ENCODE results near the gene SARM1. TPM values are rescaled to one million over a fixed set of nuclear protein-coding genes. Genes with fewer than 3 reads are reported as not detected.

The SARM1 gene
- total and polyA plus RNA-seq, 2 of the 13 experiments (the other 11 are each of a cell fraction or from before 2014, with no cell fraction given), result 0.73 to 0.86 TPM

DNA sequence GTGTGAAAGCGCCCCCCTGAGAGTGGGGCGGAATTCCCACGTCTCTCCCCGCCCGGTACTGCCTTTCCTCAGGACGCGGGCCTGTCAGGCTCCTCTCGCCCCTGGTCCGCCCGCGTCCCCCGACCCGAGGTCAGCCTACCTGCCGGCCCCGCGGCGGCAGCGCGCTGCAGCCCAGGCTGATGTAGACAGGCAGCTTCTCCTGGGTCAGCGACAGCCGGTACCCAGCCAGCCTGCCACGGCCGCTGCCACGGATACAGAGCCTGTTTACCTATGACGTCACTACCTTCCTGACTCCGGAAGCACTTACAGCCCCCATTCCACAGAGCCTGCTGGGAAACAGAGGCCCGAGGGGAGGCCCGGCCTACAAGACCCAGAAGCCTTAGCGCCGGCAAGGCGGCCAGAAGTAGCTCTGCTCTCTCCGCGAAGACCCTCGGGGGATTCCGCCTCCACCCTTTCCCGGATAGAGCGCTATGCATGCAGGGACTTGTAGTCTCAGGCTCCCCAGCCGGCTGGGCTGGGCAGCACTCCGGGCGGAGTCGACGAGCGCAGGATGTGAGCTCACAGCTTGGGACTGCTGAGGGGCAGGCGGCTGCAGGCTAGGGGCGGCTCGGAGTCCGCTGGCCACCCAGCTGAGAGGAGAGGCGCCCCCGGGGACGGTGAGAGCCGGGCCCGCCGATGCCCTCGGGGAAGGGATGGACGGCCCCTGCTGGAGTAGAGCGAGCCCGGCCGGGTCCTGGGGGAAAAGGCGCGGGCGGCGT, 36.1 kb upstream of the SARM1 start, which contains the start of the genes IFT20 and TNFAIP1 (continued):
- TF ChIP-seq, protein P1, sequence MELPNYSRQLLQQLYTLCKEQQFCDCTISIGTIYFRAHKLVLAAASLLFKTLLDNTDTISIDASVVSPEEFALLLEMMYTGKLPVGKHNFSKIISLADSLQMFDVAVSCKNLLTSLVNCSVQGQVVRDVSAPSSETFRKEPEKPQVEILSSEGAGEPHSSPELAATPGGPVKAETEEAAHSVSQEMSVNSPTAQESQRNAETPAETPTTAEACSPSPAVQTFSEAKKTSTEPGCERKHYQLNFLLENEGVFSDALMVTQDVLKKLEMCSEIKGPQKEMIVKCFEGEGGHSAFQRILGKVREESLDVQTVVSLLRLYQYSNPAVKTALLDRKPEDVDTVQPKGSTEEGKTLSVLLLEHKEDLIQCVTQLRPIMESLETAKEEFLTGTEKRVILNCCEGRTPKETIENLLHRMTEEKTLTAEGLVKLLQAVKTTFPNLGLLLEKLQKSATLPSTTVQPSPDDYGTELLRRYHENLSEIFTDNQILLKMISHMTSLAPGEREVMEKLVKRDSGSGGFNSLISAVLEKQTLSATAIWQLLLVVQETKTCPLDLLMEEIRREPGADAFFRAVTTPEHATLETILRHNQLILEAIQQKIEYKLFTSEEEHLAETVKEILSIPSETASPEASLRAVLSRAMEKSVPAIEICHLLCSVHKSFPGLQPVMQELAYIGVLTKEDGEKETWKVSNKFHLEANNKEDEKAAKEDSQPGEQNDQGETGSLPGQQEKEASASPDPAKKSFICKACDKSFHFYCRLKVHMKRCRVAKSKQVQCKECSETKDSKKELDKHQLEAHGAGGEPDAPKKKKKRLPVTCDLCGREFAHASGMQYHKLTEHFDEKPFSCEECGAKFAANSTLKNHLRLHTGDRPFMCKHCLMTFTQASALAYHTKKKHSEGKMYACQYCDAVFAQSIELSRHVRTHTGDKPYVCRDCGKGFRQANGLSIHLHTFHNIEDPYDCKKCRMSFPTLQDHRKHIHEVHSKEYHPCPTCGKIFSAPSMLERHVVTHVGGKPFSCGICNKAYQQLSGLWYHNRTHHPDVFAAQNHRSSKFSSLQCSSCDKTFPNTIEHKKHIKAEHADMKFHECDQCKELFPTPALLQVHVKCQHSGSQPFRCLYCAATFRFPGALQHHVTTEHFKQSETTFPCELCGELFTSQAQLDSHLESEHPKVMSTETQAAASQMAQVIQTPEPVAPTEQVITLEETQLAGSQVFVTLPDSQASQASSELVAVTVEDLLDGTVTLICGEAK (IDR thresholded peaks at IDR 0.05), result peak; percentile 69
- TF ChIP-seq, protein P1 (CRISPR knock-in tag; IDR thresholded peaks at IDR 0.05), result peak; percentile 64
- peak; percentile 72 for TF ChIP-seq TAF1 (CRISPR knock-in tag; IDR thresholded peaks at IDR 0.05)
- TF ChIP-seq KAT2B (IDR thresholded peaks at IDR 0.05; ENCODE audit: borderline replicate concordance, low read depth, low read length), result no peak
- TF ChIP-seq, protein P2, sequence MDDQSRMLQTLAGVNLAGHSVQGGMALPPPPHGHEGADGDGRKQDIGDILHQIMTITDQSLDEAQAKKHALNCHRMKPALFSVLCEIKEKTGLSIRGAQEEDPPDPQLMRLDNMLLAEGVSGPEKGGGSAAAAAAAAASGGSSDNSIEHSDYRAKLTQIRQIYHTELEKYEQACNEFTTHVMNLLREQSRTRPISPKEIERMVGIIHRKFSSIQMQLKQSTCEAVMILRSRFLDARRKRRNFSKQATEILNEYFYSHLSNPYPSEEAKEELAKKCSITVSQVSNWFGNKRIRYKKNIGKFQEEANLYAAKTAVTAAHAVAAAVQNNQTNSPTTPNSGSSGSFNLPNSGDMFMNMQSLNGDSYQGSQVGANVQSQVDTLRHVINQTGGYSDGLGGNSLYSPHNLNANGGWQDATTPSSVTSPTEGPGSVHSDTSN (CRISPR knock-in tag; IDR thresholded peaks at IDR 0.05; ENCODE audit: borderline replicate concordance), result no peak
- peak; percentile 82; the same call in 1 of the 2 replicates for TF ChIP-seq RFX5 (IDR thresholded peaks at IDR 0.05; ENCODE audit: low read depth, low read length)
- TF ChIP-seq, protein P3, sequence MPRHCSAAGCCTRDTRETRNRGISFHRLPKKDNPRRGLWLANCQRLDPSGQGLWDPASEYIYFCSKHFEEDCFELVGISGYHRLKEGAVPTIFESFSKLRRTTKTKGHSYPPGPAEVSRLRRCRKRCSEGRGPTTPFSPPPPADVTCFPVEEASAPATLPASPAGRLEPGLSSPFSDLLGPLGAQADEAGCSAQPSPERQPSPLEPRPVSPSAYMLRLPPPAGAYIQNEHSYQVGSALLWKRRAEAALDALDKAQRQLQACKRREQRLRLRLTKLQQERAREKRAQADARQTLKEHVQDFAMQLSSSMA (CRISPR knock-in tag; IDR thresholded peaks at IDR 0.05), result no peak
- peak; percentile 93; the same call in 1 of the 2 replicates for TF ChIP-seq HIVEP1 (CRISPR knock-in tag; IDR thresholded peaks at IDR 0.05)
- TF ChIP-seq FOXK2 (IDR thresholded peaks at IDR 0.05), result peak; percentile 96
- TF ChIP-seq, protein P4, sequence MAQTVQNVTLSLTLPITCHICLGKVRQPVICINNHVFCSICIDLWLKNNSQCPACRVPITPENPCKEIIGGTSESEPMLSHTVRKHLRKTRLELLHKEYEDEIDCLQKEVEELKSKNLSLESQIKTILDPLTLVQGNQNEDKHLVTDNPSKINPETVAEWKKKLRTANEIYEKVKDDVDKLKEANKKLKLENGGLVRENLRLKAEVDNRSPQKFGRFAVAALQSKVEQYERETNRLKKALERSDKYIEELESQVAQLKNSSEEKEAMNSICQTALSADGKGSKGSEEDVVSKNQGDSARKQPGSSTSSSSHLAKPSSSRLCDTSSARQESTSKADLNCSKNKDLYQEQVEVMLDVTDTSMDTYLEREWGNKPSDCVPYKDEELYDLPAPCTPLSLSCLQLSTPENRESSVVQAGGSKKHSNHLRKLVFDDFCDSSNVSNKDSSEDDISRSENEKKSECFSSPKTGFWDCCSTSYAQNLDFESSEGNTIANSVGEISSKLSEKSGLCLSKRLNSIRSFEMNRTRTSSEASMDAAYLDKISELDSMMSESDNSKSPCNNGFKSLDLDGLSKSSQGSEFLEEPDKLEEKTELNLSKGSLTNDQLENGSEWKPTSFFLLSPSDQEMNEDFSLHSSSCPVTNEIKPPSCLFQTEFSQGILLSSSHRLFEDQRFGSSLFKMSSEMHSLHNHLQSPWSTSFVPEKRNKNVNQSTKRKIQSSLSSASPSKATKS (CRISPR knock-in tag; IDR thresholded peaks at IDR 0.05), result peak; percentile 94; the same call in 1 of the 2 replicates
- TF ChIP-seq PHF5A (CRISPR knock-in tag; IDR thresholded peaks at IDR 0.05; ENCODE audit: low read depth, unreplicated experiment), result no peak
- TF ChIP-seq DPF2 (CRISPR knock-in tag; IDR thresholded peaks at IDR 0.05; ENCODE audit: borderline replicate concordance, low read depth), result peak; percentile 49; the same call in 1 of the 2 replicates
- peak; percentile 70 for TF ChIP-seq POGZ (CRISPR knock-in tag; IDR thresholded peaks at IDR 0.05)
- TF ChIP-seq PAF1 (CRISPR knock-in tag; IDR thresholded peaks at IDR 0.05), result no peak
- no peak; the same call in 1 of the 2 replicates for TF ChIP-seq BCL6 (CRISPR knock-in tag; IDR thresholded peaks at IDR 0.05)
